Activated CD8-positive, alpha-beta T cell treated with anti-CD3 and anti-CD28 coated beads, Interleukin-2, amount 10 ng/mL, durations not matched to agents 7 days and 5 days (primary cell): Measurements from ENCODE around the gene ARFIP1. TPM values are rescaled to one million over a fixed set of nuclear protein-coding genes. Genes with fewer than 3 reads are reported as not detected.
A peak's percentile ranks its signal among the peaks of the same experiment; 100 is the strongest.

Source experiments
- ATAC-seq: fragments of 150-1000 bp; cut with Tn5 transposase; one replicate; pipeline ENCODE4 v1.10.0; 2021; ENCODE audit warnings: moderate library complexity
- CTCF ChIA-PET: fragments of 350-600 bp; sonication (Branson Sonifier 250); formaldehyde crosslinking; loops from one replicate; lab custom pipeline; 2021; ENCODE audit warnings: antibody characterized with exemption; lab: Charles Lee
- POLR2A ChIA-PET: fragments of 350-600 bp; sonication (Branson Sonifier 250); formaldehyde crosslinking; loops from one replicate; lab custom pipeline; 2021; ENCODE audit warnings: antibody characterized with exemption; lab: Charles Lee
- DNase-seq: peaks from one replicate; pipeline ENCODE4 v3.0.0-alpha.2; 2020
- H3K27ac Mint-ChIP-seq: one replicate; pipeline ENCODE4 v1.8.0; 2021; ENCODE audit warnings: mild to moderate bottlenecking, mixed read lengths
- H3K27me3 Mint-ChIP-seq: one replicate; pipeline ENCODE4 v1.8.0; 2021; ENCODE audit warnings: low read depth, mixed read lengths
- H3K36me3 Mint-ChIP-seq: one replicate; pipeline ENCODE4 v1.8.0; 2021; ENCODE audit warnings: low read depth, mixed read lengths
- H3K4me1 Mint-ChIP-seq: one replicate; pipeline ENCODE4 v1.8.0; 2021; ENCODE audit warnings: low read depth, mixed read lengths
- H3K4me3 Mint-ChIP-seq: one replicate; pipeline ENCODE4 v1.8.0; 2021; ENCODE audit warnings: mild to moderate bottlenecking, mixed read lengths
- H3K9me3 Mint-ChIP-seq: one replicate; pipeline ENCODE4 v1.8.0; 2022; ENCODE audit warnings: mixed read lengths; ENCODE audit not compliant: insufficient read depth
- total RNA-seq, 2 experiments: library from RNA; stranded (reverse); gene quantifications; one replicate each; pipeline ENCODE4 v1.2.3, GENCODE V29; 2021

ARFIP1 gene
- total RNA-seq, 2 experiments from 2014 or later = 20.3 to 20.5 TPM

DNA sequence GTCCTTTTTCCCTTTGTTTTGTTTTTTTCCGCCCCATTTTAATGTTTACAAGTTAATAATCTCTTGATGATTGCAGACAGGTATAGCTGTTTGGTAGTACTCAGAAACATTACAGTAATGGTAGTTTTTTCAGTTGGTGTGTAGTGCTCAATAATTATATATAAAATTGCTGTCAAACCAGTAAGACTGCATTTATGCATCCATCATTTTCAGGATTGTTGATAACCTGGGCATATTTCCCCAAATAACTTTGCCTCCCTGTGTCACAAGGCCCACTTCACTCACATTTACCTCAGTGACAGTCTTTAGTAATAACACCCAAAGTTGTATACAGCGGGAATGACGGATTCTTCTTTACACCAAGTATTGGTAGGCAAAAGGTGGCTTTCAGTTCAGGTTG lies 16.1 kb downstream of the ARFIP1 start:
- no peaks in the 10 kb centered on the region for H3K4me1 Mint-ChIP-seq

DNA sequence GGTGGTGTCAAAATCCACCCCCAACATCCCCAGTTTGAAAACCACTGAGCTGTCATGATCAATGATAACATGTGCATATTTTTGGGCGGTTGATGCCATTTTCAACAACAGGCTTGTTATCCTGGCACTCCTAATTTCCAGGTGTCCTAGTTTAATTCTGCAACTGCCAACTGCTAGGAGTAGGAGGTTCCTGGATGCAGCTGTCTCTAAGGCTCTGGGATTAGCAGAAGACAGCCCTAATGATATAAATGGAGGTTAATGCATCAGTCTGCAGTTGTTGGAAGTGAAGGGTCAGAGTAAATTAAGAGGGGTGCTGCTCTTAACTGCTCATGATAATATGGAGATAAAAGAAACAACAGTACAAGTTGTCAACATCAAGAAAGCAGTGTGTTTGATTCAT lies 23.8 kb downstream of the ARFIP1 start:
- no peak for DNase-seq
- H3K9me3 Mint-ChIP-seq = peaks cover 4% of the 10 kb centered on the region
- ChIA-PET POLR2A (no interaction called here), CTCF (no interaction called here)
- no peak overlapping the region for H3K4me3 Mint-ChIP-seq
- H3K27me3 Mint-ChIP-seq = no peaks in the 10 kb centered on the region
- no peak for ATAC-seq
- H3K4me1 Mint-ChIP-seq = peaks cover 18% of the 10 kb centered on the region
- peaks cover 13% of the 10 kb centered on the region for H3K36me3 Mint-ChIP-seq
- H3K27ac Mint-ChIP-seq = no peak overlapping the region

More for the DNA sequence above, 16.1 kb downstream of the ARFIP1 start:
- POLR2A ChIA-PET = no interaction called here
- H3K9me3 Mint-ChIP-seq = no peaks in the 10 kb centered on the region
- H3K27me3 Mint-ChIP-seq = no peaks in the 10 kb centered on the region
- no peak overlapping the region for H3K27ac Mint-ChIP-seq
- CTCF ChIA-PET = no interaction called here
- H3K4me3 Mint-ChIP-seq = no peak overlapping the region
- DNase-seq (no peak), ATAC-seq (no peak)
- peaks cover 3% of the 10 kb centered on the region for H3K36me3 Mint-ChIP-seq

DNA sequence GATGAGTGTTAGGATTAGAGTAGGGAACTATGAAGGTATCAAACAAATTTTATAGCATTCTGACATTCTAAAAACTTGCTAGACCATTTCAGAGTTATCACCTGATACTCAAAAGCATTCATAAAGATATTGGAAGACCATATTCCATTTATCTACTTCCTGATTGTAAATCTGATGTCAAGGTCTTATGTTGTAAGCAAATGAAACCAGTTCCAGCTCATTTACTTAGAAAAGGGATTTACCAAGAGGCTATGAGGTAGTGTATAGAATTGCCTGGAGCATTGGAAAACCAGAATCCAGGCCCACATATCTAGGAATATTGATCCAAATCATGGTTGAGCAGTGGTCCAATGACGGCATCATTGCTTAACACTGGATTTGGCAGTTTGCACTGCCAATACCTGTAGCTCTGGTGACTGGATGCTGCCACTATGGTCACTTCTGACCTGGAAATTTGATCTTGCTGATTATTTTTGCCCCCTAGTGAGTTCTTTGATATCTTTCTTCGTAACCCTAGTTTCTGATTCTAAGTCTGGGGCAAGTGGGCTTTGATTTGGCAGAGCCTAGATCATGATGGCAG lies 25.4 kb downstream of the ARFIP1 start:
- H3K36me3 Mint-ChIP-seq = peaks cover 23% of the 10 kb centered on the region
- peaks cover 18% of the 10 kb centered on the region for H3K4me1 Mint-ChIP-seq
- ATAC-seq (no peak), DNase-seq (no peak)
- H3K27me3 Mint-ChIP-seq = no peaks in the 10 kb centered on the region
- no peak overlapping the region for H3K27ac Mint-ChIP-seq
- H3K4me3 Mint-ChIP-seq = no peak overlapping the region
- H3K9me3 Mint-ChIP-seq = peaks cover 4% of the 10 kb centered on the region
- ChIA-PET POLR2A (interaction anchor here (1.8 kb wide), 1 partner anchor 26 kb away, joined by 4 read pairs; the partner anchor contains the start of genes ARFIP1 and TIGD4), CTCF (interaction anchor here (1.2 to 2.0 kb wide), 2 partner anchors 13 to 26 kb away, joined by 3 to 7 read pairs; no protein-coding TSS in a partner anchor)

DNA sequence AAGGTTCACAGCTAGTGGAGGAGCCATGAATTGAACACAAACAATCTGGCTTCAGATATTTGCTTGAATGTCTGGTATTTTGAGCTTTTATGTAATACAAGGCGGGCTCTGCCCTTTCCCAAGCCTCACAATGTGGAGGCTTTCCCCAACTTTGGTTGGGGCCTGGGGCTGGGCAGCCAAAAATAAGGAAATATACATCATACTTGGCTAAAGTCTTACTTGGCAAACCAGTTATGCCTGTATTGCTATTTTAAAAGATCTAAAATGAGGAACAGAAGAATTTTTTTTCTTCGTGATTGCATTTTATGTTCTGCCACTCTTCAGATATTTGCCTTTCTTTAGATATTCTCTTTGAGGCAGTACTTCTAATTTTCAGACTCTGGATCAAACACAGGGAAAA lies 26.1 kb downstream of the ARFIP1 start:
- CTCF ChIA-PET = interaction anchor here (1.2 to 2.0 kb wide), 2 partner anchors 12 to 27 kb away, joined by 3 to 7 read pairs; no protein-coding TSS in a partner anchor
- POLR2A ChIA-PET = interaction anchor here (1.8 kb wide), 1 partner anchor 27 kb away, joined by 4 read pairs; the partner anchor contains the start of genes ARFIP1 and TIGD4
- no peak for ATAC-seq

DNA sequence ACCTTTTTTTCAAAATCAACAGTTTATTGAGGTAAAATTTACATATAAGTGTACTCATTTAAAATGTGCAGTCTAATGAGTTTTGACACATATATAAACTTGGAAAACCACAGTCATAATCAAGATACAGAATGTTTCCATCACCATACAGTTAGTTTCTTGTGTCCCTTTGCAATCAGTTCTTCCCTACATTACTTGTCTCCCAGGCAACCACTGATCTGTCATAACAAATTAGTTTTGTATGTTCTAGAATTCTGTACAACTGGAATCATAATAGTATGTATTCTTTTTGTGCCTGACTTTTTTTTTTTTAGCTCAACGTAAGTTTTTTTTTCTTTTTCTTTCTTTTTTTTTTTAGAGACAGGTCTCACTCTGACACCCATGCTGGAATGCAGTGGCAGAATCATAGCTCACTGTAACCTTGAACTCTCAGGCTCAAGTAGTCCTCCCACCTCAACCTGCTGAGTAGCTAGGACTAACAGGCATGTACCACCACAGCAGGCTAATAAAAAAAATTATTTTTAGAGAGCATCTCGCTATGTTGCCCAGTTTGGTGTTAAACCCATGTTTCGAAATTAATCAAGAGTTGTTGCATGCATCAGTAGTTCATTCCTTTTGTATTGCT lies 26.9 kb downstream of the ARFIP1 start:
- DNase-seq (no peak), ATAC-seq (no peak)
- POLR2A ChIA-PET = no interaction called here
- H3K27me3 Mint-ChIP-seq = no peaks in the 10 kb centered on the region
- H3K9me3 Mint-ChIP-seq = peaks cover 4% of the 10 kb centered on the region
- no peak overlapping the region for H3K4me3 Mint-ChIP-seq
- CTCF ChIA-PET = interaction anchor here (1.1 kb wide), 2 partner anchors 20 to 305 kb away, joined by 3 read pairs; no protein-coding TSS in a partner anchor
- peaks cover 27% of the 10 kb centered on the region for H3K36me3 Mint-ChIP-seq
- no peak overlapping the region for H3K27ac Mint-ChIP-seq
- H3K4me1 Mint-ChIP-seq = peaks cover 18% of the 10 kb centered on the region

More for the DNA sequence above, 26.1 kb downstream of the ARFIP1 start:
- Mint-ChIP-seq H3K36me3 (peaks cover 24% of the 10 kb centered on the region), H3K27ac (peak overlapping the region; percentile 17), H3K9me3 (peaks cover 4% of the 10 kb centered on the region), H3K4me1 (peaks cover 18% of the 10 kb centered on the region), H3K27me3 (no peaks in the 10 kb centered on the region), H3K4me3 (no peak overlapping the region)
- no peak for DNase-seq

DNA sequence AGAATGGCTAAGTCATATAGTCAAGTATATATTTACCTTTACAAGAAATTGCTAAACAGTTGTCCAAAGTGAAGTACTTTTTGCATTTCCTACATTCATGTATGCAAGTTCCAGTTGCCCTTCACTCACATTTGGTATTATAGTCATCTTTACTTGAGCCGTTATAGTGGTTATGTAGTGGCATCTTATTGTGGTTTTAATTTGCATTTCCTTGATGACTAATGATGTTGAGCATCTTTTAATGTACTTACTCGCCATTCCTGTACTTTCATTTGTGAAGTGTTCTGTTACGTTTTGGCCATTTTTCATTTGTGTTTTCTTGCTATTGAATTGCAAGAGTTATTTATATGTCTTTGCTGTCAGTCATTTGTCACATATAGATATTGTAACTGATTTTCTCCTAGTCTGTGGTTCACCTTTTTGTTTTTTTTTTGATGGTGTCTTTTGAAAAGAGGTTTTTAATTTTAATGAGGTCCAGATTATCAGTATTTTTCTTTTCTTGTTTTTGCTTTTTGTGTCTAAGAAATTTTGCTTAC lies 27.6 kb downstream of the ARFIP1 start:
- CTCF ChIA-PET = interaction anchor here (1.1 kb wide), 2 partner anchors 21 to 306 kb away, joined by 3 read pairs; no protein-coding TSS in a partner anchor
- no peaks in the 10 kb centered on the region for H3K27me3 Mint-ChIP-seq
- H3K4me3 Mint-ChIP-seq = peak overlapping the region; percentile 49
- ATAC-seq (peak; percentile 71), DNase-seq (no peak)
- H3K36me3 Mint-ChIP-seq = peaks cover 30% of the 10 kb centered on the region
- POLR2A ChIA-PET = no interaction called here
- H3K4me1 Mint-ChIP-seq = peaks cover 18% of the 10 kb centered on the region
- H3K9me3 Mint-ChIP-seq = peaks cover 4% of the 10 kb centered on the region
- peak overlapping the region; percentile 31 for H3K27ac Mint-ChIP-seq

- peak overlapping the region; percentile 23 for H3K27ac Mint-ChIP-seq
- peaks cover 18% of the 10 kb centered on the region for H3K4me1 Mint-ChIP-seq
- no peak for DNase-seq
- peaks cover 5% of the 10 kb centered on the region for H3K9me3 Mint-ChIP-seq
- H3K4me3 Mint-ChIP-seq = no peak overlapping the region
- ATAC-seq = no peak
- no peaks in the 10 kb centered on the region for H3K27me3 Mint-ChIP-seq
- ChIA-PET POLR2A (no interaction called here), CTCF (interaction anchor here (1.0 to 1.8 kb wide), 3 partner anchors 15 to 30 kb away, joined by 3 to 5 read pairs (median 3); no protein-coding TSS in a partner anchor)
- peaks cover 35% of the 10 kb centered on the region for H3K36me3 Mint-ChIP-seq
These were observed 28.9 kb downstream of the ARFIP1 start for GRCh38 chr4:152808670-152809069.

DNA sequence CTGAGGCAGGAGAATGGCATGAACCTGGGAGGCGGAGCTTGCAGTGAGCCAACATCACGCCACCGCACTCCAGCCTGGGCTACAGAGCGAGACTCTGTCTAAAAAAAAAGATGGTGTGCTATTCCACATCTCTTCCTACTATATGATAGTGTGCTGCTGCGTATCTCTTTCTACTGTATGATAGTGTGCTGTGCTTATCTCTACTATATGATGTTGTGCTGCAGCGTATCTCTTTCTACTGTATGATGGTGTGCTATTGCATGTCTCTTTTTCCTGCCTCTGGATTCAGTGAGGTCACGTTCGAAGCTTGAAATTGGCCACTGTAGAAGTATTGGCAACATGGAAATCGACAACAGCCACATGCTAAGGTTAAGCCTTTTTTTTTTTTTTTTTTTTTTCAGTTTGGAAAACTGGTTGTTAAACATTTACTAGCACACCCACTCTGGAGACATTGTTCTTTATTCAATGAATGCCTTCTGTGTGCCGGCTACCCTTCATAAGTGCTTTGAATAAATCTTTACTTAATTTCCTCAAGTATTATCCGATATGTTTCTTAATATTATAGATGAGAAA lies 31.0 kb downstream of the ARFIP1 start:
- no peak for DNase-seq
- Mint-ChIP-seq H3K27ac (no peak overlapping the region), H3K9me3 (peaks cover 21% of the 10 kb centered on the region), H3K4me3 (no peak overlapping the region), H3K36me3 (peaks cover 52% of the 10 kb centered on the region), H3K4me1 (peaks cover 18% of the 10 kb centered on the region), H3K27me3 (no peaks in the 10 kb centered on the region)
- CTCF ChIA-PET = no interaction called here
- POLR2A ChIA-PET = no interaction called here
- no peak for ATAC-seq

DNA sequence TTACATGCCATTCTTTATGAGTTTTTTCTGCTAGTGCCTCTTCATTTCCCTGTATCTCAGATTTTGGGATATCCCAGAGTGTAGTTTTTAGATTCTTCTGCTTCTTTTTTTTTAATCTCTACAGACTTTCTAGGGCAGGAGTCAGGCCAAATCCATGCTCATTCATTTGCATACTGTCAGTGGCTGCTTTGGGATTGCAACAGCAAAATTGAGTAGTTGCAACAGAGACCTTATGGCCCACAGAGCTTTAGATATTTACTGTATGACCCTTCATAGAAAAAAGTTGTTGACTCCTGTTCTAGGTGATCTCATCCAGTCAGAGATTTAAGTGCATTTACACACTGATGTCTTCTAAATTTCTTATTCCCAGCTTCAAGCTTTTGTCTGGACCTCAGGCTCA lies 35.3 kb downstream of the ARFIP1 start:
- POLR2A ChIA-PET = no interaction called here
- no peak overlapping the region for H3K27ac Mint-ChIP-seq
- ATAC-seq (no peak), DNase-seq (no peak)
- peaks cover 16% of the 10 kb centered on the region for H3K4me1 Mint-ChIP-seq
- peaks cover 60% of the 10 kb centered on the region for H3K36me3 Mint-ChIP-seq
- CTCF ChIA-PET = no interaction called here
- peaks cover 34% of the 10 kb centered on the region for H3K9me3 Mint-ChIP-seq
- no peak overlapping the region for H3K4me3 Mint-ChIP-seq
- H3K27me3 Mint-ChIP-seq = no peaks in the 10 kb centered on the region

DNA sequence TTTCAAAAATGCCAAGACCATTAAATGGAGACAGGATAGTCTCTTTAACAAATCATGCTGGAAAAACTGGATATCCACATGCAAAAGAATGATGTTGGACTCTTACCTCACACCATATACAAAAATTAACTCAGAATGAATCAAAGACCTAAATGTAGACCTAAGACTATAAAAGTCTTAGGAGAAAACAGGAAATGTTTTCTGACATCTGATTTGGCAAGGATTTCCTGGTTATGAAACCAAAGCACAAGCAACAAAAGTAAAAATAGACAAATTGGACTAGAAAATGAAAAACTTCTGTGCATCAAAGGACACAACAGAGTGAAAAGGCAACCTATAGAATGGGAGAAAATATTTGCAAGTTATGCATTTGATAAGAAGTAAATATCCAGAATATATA lies 37.6 kb downstream of the ARFIP1 start:
- peak overlapping the region; percentile 47 for H3K27ac Mint-ChIP-seq
- CTCF ChIA-PET = interaction anchor here (1.1 kb wide), 1 partner anchor 12 kb away, joined by 3 read pairs; no protein-coding TSS in a partner anchor
- ATAC-seq = no peak
- POLR2A ChIA-PET = no interaction called here
- peaks cover 34% of the 10 kb centered on the region for H3K9me3 Mint-ChIP-seq
- no peak for DNase-seq
- H3K4me3 Mint-ChIP-seq = no peak overlapping the region
- peaks cover 60% of the 10 kb centered on the region for H3K36me3 Mint-ChIP-seq
- H3K4me1 Mint-ChIP-seq = peaks cover 16% of the 10 kb centered on the region
- H3K27me3 Mint-ChIP-seq = no peaks in the 10 kb centered on the region

GRCh38 chr4:152819026-152819645 lies 39.4 kb downstream of the ARFIP1 start:
- H3K4me1 Mint-ChIP-seq = peaks cover 16% of the 10 kb centered on the region
- H3K27me3 Mint-ChIP-seq = no peaks in the 10 kb centered on the region
- H3K27ac Mint-ChIP-seq = no peak overlapping the region
- CTCF ChIA-PET = no interaction called here
- H3K36me3 Mint-ChIP-seq = peaks cover 51% of the 10 kb centered on the region
- no peak overlapping the region for H3K4me3 Mint-ChIP-seq
- POLR2A ChIA-PET = no interaction called here
- no peak for DNase-seq
- ATAC-seq = no peak
- H3K9me3 Mint-ChIP-seq = peaks cover 29% of the 10 kb centered on the region
